Uterus (tissue), 2 donors: ENCODE results near the gene ABLIM2.

Source experiments
- POLR2A ChIP-seq, 2 donors: fragments of 450-650 bp; IDR thresholded peaks; one replicate each; pipeline ENCODE4 v1.6.1; 2016; ENCODE audit warnings: antibody characterized with exemption in 2 of 2, mild to moderate bottlenecking in 1 of 2, moderate library complexity in 1 of 2
- TF ChIP-seq, protein P1 (sequence below), 4 experiments: fragments of 200-600 bp in 2 of 4; fragments of 450-650 bp in 2 of 4; sonication (generic) in 2 of 4; IDR thresholded peaks; one replicate each; pipeline ENCODE4 v1.5.1; 2016 to 2019; ENCODE audit warnings: antibody characterized with exemption in 4 of 4, mild to moderate bottlenecking in 2 of 4, moderate library complexity in 1 of 4

DNA sequence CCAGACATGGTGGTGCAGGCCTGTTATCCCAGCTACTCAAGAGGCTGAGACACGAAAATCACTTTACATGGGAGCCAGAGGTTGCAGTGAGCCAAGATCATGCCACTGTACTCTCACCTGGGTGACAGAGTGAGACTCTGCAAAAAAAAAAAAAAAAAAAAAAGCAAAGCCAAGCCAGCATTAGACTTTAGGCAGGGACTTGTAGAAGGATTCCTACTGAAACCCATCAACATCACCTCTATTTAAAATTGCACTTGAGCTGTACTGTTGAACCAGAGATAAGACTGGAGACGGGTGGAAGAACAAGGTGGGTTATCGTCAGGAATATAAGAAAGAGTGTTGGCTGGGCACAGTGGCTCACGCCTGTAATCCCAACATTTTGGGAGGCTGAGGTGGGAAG, 203.2 kb downstream of the ABLIM2 start:
- no peak for TF ChIP-seq POLR2A (IDR thresholded peaks at IDR 0.05)
- TF ChIP-seq, protein P1, sequence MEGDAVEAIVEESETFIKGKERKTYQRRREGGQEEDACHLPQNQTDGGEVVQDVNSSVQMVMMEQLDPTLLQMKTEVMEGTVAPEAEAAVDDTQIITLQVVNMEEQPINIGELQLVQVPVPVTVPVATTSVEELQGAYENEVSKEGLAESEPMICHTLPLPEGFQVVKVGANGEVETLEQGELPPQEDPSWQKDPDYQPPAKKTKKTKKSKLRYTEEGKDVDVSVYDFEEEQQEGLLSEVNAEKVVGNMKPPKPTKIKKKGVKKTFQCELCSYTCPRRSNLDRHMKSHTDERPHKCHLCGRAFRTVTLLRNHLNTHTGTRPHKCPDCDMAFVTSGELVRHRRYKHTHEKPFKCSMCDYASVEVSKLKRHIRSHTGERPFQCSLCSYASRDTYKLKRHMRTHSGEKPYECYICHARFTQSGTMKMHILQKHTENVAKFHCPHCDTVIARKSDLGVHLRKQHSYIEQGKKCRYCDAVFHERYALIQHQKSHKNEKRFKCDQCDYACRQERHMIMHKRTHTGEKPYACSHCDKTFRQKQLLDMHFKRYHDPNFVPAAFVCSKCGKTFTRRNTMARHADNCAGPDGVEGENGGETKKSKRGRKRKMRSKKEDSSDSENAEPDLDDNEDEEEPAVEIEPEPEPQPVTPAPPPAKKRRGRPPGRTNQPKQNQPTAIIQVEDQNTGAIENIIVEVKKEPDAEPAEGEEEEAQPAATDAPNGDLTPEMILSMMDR (IDR thresholded peaks at IDR 0.05): no peak
